ENCODE measurements around the gene PROM2.

The PROM2 gene

DNA sequence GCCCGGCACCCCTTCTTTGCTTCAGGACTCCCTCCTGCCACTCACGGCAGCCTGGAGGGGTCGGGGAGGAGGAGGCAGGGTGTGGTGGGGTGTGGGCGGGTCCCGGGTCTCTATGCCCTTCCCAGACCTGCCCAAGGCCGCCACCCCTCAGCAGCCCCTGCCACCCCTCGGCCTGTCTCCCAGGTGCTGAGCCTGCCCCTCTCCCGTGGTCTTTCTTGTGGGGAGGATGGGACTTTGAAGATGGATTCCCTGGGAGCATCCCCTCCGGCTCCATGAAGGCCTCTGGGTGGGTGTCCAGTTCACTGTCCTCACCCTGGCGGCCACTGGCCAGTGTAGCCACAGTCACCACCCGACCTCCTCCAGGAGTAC lies 46.1 kb downstream of the PROM2 start:
- DNase-seq (ENCODE audit: low read depth) = no peak

DNA sequence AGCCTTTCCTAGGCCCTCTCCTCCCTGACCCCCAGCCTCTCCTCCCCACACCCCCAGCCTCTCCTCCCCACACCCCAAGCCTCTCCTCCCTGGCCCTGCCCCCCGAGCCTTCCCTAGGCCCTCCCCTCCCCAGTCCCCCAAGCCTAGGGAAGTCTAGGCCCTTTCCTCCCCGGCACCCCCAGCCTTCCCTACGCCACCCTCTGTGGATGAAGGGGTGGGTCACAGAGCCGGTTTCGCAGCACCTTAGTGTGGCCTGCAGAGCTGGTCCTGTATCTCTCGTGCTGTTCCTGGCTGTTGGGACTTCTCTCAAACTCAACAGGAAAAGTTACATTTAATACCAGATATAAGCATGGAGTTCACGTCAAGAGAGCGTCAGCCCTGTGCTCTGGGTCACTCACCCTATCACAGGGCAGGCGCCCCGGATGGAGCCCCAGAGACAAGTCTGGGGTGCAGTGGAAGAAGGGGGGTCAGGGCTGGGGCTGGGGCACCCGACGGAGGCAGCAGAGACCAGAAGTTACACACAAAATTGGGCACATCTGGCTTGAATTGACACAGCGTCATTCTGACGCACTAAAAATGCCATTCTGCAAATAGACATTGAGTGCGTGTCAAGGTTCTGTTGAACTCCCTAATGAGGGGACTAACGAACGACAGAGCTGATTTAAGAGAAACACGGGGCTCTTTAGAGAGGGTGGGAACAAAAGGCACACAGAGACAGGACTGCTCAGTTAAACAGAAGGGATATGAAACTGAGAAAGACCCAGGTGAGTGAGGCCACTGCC lies 46.9 kb downstream of the PROM2 start:
- DNase-seq (ENCODE audit: low read depth) = no peak

GRCh38 chr2:95323347-95324155 lies 49.3 kb downstream of the PROM2 start:
- DNase-seq (ENCODE audit: low read depth) = no peak

DNA sequence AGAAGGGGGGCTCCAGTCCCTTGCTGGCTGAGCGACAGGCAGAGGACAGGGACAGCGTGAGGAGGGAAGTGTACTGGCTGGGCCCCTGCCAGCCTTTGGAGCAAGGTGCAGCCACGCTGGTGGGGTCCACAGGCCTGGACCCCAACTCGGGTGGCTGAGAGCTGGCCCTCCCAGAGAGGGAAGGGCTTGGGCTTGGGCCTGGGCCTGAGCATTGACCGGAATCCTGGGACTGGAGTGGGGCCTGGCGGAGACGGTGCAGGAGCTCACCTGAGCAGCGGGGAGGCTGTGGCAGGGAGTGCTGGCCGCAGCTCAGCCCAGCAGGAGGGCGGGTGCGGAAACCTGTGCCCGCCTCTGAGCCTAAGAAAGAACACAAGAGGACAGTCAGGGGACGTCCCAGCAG lies 50.8 kb downstream of the PROM2 start:
- DNase-seq (ENCODE audit: low read depth) = no peak

DNA sequence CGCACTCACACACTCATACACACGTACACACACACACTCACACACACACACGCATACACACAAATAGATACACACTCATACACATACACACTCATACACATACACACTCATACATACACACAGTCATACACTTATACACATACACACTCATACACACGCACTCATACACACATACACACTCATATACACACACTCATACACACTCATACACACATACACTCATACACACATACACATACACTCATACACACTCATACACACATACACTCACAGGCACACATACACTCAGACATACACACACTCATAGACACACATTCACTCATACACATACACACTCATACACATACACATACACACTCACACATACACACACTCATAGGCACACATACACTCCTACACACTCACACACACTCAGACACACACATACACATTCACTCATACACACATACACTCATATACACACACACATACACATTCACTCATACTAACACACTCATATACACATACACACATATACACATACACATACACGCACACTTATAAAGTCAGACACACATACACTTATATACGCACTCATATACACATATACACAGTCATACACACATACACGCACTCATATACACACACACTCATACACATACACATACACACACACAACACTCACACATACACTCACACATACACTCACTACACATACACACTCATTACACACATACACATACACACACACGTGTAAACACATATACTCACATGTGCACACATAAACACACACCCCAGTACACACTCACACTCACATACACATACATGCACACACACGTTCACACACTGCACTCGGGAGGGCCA lies 51.6 kb downstream of the PROM2 start:
- DNase-seq (ENCODE audit: low read depth) = no peak

DNA sequence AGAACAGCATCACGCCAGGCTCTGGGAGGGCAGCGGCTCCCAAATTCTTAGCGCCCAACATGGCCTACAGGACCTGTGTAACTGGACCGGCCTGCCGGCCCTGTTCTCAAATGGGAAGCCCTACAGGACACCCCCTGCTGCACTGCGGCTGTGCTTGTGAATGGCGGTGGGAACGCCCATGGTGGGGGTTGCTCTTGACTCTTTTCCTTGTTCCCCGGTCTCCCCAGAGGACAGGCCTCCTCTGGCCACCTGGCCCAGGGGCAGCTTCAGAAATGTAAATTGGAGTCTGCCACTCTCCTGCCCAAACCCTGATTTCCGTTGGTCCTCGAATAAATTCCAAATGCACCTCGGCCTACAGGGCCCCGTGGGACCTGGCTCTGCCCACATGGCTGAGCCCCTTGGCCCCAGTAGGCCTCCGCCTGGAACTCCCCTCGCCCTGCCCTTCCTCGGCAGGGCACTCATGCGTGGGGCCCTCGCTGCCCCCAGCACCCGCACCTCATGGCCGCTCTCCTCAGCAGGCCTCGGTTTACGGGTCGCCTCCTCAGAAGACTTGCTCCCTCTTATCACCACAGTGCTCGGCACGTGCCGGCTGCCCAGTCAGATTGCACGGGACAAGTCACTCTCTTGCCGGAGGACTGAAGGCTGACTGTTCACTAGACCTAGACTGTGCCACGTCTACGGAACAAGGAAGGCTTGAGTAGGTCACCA lies 52.3 kb downstream of the PROM2 start:
- DNase-seq (ENCODE audit: low read depth) = no peak

- no peak for DNase-seq (ENCODE audit: low read depth)
Measured at GRCh38 chr2:95327861-95328260, 53.6 kb downstream of the PROM2 start.

GRCh38 chr2:95328358-95329125 lies 54.3 kb downstream of the PROM2 start:
- DNase-seq (ENCODE audit: low read depth) = no peak

- no peak for DNase-seq (ENCODE audit: low read depth)
Measured at GRCh38 chr2:95329401-95329800, 55.2 kb downstream of the PROM2 start.

DNA sequence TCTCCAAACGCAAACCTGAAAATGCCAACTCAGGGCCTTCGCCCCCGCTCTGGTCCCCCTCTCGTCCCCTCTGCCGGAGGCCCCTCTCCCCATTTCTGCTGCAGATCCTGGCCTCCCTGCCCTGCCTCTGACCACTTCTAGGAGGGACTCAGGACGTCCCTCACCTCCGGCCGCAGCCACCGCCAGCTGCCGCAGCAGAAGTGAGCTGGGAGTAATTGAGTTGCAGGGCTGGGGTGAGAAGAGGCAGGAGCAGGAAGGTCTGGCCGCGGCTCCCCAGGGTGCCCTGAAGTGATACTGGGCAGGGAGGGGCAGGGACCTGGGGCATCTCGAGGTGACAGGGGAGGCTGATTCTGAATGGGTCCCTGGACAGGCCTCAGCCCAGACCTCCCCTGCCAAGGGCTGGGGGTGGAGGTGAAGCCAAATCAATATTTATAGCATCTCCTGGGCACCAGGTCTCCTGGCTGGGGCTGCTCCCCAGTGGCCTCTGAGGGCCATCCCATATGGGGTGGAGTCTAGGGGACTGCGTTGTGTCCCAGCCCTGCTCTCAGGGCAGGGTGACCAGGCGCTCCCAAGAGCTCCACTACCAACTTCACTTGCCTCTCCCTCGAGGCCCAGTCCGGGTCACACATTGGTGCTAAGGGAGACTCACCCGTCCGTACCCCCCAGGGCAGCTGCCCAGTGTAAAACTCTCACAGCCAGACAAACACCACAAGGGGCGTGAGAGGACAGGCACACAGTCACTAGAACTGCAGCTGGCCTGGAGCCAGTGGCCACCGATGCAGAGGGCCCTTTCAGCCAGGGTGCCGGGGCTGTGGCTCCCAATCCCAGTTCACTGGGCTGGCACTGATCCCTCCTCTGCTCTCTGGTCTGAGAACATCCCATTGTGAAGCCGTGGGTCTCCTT lies 55.9 kb downstream of the PROM2 start:
- no peak for DNase-seq (ENCODE audit: low read depth)

DNA sequence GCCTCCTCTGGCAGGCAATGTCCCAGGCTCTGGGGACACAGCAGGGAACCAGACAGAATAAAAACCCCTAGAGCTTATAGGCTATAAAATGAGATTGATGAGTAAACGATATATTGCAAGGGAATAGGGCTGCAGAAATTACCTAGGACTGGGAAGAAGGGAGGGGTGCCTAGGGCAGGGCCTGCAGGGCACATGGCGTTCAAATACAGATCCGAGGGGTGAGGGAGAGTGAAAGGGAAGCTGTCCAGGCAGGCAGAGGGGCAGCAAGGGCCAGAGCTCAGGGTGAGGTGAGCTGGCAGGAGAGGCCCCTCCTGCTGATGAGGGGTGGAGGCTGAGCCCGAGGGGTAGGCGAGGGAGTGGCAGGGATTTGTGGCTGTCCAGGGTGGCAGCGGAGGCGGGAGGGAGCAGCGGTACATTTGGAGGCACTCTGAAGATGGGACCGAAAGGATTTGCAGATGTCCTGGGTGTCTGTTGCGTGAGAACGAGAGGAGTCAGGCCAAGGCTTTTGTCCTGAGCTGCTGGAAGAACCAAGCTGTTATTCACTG lies 56.6 kb downstream of the PROM2 start:
- no peak for DNase-seq (ENCODE audit: low read depth)

DNA sequence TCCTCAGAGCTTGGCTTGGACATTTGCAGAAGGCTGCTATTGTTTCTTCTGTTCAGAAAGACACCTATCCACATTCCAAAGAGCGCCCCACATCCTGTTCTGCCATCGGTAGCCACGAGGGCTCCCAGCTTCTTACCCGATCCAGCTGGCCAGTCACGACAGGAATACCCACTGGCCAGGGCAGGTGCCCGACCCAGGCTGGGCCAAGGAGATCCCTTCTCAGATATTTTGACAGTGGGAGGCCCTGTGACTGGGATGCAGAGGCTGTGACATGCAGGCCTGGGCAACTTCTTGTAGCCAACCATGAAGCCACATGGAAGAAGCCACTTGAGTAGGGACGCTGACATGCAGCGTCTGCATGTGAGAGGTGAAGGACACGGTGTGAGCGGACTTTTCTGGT lies 57.4 kb downstream of the PROM2 start:
- DNase-seq (ENCODE audit: low read depth) = no peak

- DNase-seq (ENCODE audit: low read depth) = no peak
Measured at GRCh38 chr2:95332036-95332435, 57.8 kb downstream of the PROM2 start.

DNA sequence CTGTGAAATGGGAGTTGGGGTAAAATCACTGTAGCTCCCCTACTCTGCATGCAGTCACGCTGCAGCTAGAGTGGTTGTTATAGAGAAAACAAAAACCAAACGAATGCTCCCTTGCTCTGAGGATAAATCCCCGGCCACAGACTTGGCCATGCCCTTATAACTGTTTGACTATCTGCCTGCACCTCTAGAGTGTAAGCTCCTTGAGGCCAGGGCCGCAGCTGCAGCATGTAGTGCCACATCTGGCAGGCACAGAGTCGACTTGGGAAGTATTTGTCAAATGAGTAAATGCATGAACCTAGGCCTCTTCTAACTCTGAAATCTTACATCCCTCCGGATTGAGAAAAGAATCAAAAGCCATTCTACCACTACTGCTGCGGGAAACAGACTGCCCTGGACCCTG lies 58.8 kb downstream of the PROM2 start:
- no peak for DNase-seq (ENCODE audit: low read depth)

GRCh38 chr2:95333888-95334338 lies 59.7 kb downstream of the PROM2 start:
- DNase-seq (ENCODE audit: low read depth) = peak; percentile 36

- no peak for DNase-seq (ENCODE audit: low read depth)
Measured at GRCh38 chr2:95334916-95335641, 60.8 kb downstream of the PROM2 start.

GRCh38 chr2:95336406-95336805 lies 62.2 kb downstream of the PROM2 start:
- no peak for DNase-seq (ENCODE audit: low read depth)

- no peak for DNase-seq (ENCODE audit: low read depth)
Measured at GRCh38 chr2:95337829-95338228, 63.6 kb downstream of the PROM2 start.

All from non-pigmented ciliary epithelial cell (primary cell).